ENCODE data around the gene PCDHGA12.
"Not testable (repeated sequence)": the region's sequence is repeated elsewhere in the genome, so short reads cannot be mapped to it uniquely, and the experiment has no call there.

The PCDHGA12 gene

DNA sequence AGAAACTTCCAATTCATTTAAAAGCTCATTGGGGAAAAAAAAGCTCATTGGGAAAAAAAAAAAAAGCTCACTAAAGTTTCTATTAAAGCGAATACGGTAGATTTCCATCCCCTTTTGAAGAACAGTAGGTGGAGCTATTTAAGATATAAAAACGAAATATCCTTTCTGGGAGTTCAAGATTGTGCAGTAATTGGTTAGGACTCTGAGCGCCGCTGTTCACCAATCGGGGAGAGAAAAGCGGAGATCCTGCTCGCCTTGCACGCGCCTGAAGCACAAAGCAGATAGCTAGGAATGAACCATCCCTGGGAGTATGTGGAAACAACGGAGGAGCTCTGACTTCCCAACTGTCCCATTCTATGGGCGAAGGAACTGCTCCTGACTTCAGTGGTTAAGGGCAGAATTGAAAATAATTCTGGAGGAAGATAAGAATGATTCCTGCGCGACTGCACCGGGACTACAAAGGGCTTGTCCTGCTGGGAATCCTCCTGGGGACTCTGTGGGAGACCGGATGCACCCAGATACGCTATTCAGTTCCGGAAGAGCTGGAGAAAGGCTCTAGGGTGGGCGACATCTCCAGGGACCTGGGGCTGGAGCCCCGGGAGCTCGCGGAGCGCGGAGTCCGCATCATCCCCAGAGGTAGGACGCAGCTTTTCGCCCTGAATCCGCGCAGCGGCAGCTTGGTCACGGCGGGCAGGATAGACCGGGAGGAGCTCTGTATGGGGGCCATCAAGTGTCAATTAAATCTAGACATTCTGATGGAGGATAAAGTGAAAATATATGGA is at the start of gene PCDHGA12:
Gene PCDHGA12 (plus strand): TSS at position 176 of the 782 bp plus-strand sequence. CDS start 253 bp downstream, at position 429.
- DNase-seq = no peak

DNA sequence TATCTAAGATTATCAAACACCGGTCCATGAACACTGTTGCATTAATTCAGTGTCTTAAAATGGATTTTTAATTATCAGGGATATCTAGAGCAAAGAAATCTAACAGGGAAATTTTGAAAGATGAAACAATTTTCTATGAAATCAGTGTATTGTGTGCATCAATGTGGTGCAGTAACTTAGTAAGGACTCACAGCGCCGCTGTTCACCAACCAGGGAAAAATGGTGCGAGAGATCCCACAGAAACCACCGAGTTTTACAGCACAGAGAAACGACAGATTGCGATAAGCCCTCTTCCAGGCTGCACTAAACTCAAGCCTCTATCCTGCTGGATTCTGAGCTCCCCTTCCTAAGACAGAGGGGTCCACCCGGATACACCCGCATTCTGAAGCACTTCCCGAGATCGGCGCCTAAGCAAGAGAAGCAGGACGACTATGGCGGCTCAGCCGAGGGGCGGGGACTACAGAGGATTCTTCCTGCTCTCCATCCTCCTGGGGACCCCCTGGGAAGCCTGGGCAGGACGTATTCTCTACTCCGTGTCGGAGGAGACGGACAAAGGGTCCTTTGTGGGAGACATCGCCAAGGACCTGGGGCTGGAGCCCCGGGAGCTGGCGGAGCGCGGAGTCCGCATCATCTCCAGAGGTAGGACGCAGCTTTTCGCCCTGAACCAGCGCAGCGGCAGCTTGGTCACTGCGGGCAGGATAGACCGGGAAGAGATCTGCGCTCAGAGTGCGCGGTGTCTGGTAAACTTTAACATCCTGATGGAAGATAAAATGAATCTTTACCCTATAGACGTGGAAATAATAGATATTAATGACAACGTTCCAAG is 47.6 kb upstream of the PCDHGA12 start, which contains the start of gene PCDHGA7:
Gene PCDHGA7 (plus strand): TSS at position 274 of the 826 bp plus-strand sequence. CDS start 158 bp downstream, at position 432.
- no peak for DNase-seq

DNA sequence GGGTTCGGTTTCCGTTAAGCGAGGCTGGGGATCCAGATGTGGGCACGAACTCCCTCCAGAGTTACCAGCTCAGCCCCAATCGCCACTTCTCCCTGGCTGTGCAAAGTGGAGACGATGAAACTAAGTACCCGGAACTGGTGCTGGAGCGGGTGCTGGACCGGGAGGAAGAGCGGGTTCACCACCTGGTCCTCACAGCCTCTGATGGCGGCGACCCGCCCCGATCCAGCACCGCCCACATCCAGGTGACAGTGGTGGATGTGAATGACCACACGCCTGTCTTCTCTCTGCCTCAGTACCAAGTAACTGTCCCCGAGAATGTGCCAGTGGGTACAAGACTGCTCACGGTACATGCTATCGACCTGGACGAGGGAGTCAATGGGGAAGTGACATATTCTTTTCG is 47.0 kb upstream of the PCDHGA12 start:
- DNase-seq = no peak

DNA sequence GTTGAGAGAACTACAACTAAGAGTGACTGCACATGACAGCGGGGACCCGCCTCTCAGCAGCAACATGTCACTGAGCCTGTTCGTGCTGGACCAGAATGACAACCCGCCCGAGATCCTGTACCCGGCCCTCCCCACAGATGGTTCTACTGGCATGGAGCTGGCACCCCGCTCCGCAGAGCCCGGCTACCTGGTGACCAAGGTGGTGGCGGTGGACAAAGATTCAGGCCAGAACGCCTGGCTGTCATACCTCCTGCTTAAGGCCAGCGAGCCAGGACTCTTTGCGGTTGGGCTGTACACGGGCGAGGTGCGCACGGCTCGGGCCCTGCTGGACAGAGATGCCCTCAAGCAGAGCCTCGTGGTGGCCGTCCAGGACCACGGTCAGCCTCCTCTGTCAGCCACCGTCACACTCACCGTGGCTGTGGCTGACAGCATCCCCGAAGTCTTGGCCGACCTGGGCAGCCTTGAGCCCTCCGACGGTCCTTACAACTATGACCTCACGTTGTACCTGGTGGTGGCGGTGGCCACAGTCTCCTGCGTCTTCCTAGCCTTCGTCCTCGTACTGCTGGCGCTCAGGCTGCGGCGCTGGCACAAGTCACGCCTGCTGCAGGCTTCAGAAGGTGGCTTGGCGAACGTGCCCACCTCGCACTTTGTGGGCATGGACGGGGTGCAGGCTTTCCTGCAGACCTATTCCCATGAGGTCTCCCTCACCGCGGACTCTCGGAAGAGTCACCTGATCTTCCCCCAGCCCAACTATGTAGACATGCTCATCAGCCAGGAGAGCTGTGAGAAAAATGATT is 45.6 kb upstream of the PCDHGA12 start:
- DNase-seq = no peak

DNA sequence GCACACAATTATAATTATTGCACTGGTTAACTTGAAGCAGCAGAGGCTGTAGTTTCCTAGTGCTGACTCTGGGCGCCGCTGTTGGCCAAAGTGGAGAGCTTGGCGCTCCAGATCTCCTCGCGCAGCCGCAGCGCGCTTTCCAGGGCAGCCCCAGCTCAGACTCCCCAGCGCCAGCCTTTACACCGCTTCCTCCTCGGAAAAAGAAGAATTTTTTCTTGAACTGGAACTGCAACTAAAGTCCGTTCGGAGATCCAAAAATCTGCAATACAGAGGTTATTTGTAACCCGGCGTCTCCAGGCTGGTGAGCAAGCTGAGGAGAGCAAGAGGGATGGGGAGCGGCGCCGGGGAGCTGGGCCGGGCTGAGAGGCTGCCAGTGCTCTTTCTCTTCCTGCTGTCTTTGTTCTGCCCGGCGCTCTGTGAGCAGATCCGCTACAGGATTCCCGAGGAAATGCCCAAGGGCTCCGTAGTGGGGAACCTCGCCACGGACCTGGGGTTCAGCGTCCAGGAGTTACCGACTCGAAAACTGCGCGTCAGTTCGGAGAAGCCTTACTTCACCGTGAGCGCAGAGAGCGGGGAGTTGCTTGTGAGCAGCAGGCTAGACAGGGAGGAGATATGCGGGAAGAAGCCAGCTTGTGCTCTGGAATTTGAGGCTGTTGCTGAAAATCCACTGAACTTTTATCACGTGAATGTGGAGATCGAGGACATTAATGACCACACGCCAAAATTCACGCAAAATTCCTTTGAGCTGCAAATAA is 42.6 kb upstream of the PCDHGA12 start, which contains the start of gene PCDHGB4:
Gene PCDHGB4 (plus strand): TSS at position 142 of the 755 bp plus-strand sequence. CDS start 187 bp downstream, at position 329.
- DNase-seq = not testable (repeated sequence)

DNA sequence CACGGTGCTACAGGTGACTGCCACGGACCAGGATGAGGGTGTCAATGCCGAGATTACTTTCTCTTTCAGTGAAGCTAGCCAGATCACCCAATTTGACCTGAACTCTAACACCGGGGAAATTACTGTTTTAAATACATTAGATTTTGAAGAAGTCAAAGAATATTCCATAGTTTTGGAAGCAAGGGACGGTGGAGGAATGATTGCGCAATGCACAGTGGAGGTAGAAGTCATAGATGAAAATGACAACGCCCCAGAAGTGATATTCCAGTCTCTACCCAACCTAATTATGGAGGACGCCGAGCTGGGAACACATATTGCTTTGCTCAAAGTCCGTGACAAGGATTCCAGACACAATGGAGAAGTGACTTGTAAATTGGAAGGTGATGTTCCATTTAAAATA is 41.6 kb upstream of the PCDHGA12 start:
- no peak for DNase-seq

DNA sequence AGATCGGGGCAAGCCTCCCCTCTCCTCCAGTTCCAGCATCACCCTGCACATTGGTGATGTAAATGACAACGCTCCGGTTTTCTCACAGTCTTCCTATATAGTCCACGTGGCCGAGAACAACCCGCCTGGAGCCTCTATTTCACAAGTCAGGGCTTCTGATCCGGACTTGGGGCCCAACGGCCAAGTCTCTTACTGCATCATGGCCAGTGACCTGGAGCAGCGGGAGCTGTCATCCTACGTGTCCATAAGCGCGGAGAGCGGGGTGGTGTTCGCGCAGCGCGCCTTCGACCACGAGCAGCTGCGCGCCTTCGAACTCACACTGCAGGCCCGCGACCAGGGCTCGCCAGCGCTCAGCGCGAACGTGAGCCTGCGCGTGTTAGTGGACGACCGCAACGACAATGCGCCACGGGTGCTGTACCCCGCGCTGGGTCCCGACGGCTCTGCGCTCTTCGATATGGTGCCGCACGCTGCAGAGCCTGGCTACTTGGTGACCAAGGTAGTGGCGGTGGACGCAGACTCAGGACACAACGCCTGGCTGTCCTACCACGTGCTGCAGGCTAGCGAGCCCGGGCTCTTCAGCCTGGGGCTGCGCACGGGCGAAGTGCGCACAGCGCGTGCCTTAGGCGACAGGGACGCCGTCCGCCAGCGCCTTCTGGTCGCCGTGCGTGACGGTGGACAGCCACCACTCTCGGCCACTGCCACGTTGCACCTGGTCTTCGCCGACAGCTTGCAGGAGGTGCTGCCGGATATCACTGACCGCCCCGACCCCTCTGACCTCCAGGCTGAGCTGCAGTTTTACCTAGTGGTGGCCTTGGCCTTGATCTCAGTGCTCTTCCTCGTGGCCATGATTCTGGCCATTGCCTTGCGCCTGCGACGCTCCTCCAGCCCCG is 40.9 kb upstream of the PCDHGA12 start:
- no peak for DNase-seq

DNA sequence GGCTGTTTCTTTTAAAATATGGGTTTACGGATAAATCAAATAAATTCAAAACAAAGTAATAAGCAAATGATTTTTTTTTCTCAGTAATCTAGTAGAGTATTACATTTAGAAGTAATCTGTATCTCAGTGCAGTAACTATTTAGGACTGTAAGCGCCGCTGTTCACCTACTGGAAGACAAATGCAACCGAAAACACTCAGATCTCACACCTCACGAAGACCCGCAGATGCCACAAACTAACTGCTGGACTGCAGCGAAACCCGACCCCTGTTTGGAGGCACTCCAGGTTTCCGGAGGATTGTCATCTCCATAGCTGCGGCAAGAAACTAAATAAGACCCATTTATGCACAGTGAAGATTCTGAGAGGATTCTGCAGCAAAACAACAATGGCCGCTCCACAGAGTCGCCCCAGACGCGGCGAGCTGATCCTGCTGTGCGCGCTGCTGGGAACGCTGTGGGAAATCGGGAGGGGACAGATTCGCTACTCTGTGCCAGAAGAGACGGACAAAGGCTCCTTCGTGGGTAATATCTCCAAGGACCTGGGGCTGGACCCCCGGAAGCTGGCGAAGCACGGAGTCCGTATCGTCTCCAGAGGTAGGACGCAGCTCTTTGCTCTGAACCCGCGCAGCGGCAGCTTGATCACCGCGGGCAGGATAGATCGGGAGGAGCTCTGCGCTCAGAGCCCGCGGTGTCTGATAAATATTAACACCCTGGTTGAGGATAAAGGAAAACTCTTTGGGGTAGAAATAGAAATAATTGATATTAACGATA is 37.7 kb upstream of the PCDHGA12 start, which contains the start of gene PCDHGA8:
Gene PCDHGA8 (plus strand): TSS at position 205 of the 770 bp plus-strand sequence. CDS start 181 bp downstream, at position 386.
- DNase-seq = no peak

DNA sequence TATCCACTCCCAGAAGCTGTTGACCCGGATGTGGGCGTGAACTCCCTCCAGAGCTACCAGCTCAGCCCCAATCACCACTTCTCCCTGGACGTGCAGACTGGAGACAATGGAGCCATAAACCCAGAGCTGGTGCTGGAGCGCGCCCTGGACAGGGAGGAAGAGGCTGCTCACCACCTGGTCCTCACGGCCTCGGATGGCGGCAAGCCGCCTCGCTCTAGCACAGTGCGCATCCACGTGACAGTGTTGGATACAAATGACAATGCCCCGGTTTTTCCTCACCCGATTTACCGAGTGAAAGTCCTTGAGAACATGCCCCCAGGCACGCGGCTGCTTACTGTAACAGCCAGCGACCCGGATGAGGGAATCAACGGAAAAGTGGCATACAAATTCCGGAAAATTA is 37.0 kb upstream of the PCDHGA12 start:
- DNase-seq = no peak

DNA sequence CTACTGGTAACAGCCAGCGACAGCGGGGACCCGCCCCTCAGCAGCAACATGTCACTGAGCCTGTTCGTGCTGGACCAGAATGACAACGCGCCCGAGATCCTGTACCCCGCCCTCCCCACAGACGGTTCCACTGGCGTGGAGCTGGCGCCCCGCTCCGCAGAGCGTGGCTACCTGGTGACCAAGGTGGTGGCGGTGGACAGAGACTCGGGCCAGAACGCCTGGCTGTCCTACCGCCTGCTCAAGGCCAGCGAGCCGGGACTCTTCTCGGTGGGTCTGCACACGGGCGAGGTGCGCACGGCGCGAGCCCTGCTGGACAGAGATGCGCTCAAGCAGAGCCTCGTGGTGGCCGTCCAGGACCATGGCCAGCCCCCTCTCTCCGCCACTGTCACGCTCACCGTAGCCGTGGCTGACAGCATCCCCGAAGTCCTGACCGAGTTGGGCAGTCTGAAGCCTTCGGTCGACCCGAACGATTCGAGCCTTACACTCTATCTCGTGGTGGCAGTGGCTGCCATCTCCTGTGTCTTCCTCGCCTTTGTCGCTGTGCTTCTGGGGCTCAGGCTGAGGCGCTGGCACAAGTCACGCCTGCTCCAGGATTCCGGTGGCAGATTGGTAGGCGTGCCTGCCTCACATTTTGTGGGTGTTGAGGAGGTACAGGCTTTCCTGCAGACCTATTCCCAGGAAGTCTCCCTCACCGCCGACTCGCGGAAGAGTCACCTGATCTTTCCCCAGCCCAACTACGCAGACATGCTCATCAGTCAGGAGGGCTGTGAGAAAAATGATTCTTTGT is 35.7 kb upstream of the PCDHGA12 start:
- not testable (repeated sequence) for DNase-seq

DNA sequence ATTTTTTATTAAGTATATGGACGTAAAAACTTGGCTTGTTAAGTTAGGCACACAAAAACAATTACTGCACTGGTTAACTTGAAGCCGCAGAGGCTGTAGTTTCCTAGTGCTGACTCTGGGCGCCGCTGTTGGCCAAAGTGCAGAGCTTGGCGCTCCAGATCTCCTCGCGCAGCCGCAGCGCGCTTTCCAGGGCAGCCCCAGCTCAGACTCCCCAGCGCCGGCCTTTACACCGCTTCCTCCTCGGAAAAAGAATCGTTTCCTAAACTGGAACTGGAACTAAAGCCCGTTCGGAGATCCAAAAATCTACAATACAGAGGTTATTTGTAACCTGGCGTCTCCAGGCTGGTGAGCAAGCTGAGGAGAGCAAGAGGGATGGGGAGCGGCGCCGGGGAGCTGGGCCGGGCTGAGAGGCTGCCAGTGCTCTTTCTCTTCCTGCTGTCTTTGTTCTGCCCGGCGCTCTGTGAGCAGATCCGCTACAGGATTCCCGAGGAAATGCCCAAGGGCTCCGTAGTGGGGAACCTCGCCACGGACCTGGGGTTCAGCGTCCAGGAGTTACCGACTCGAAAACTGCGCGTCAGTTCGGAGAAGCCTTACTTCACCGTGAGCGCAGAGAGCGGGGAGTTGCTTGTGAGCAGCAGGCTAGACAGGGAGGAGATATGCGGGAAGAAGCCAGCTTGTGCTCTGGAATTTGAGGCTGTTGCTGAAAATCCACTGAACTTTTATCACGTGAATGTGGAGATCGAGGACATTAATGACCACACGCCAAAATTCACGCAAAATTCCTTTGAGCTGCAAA is 32.4 kb upstream of the PCDHGA12 start, which contains the start of gene PCDHGB5:
Gene PCDHGB5 (plus strand): TSS at position 192 of the 796 bp plus-strand sequence. CDS start 181 bp downstream, at position 373.
- not testable (repeated sequence) for DNase-seq

DNA sequence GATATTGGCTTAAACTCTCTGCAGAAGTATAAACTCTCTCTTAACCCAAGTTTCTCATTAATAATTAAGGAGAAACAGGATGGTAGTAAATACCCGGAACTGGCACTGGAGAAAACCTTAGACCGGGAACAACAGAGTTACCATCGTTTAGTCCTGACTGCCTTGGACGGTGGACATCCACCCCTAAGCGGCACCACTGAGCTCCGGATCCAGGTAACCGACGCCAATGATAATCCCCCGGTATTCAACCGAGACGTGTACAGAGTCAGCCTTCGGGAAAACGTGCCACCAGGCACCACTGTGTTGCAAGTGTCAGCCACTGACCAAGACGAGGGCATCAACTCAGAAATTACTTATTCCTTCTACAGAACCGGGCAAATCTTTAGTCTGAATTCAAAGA is 31.7 kb upstream of the PCDHGA12 start:
- no peak for DNase-seq

DNA sequence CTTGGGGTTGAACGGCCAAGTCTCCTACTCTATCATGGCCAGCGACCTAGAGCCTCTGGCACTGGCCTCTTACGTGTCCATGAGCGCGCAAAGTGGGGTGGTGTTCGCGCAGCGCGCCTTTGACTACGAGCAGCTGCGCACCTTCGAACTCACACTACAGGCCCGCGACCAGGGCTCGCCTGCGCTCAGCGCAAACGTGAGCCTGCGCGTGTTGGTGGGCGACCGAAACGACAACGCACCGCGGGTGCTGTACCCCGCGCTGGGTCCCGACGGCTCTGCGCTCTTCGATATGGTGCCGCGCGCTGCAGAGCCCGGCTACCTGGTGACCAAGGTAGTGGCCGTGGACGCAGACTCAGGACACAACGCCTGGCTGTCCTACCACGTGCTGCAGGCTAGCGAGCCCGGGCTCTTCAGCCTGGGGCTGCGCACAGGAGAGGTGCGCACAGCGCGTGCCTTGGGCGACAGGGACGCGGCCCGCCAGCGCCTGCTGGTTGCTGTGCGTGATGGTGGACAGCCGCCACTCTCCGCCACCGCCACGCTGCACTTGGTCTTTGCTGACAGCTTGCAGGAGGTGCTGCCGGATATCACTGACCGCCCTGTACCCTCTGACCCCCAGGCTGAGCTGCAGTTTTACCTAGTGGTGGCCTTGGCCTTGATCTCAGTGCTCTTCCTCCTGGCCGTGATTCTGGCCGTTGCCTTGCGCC is 30.6 kb upstream of the PCDHGA12 start:
- DNase-seq = no peak

DNA sequence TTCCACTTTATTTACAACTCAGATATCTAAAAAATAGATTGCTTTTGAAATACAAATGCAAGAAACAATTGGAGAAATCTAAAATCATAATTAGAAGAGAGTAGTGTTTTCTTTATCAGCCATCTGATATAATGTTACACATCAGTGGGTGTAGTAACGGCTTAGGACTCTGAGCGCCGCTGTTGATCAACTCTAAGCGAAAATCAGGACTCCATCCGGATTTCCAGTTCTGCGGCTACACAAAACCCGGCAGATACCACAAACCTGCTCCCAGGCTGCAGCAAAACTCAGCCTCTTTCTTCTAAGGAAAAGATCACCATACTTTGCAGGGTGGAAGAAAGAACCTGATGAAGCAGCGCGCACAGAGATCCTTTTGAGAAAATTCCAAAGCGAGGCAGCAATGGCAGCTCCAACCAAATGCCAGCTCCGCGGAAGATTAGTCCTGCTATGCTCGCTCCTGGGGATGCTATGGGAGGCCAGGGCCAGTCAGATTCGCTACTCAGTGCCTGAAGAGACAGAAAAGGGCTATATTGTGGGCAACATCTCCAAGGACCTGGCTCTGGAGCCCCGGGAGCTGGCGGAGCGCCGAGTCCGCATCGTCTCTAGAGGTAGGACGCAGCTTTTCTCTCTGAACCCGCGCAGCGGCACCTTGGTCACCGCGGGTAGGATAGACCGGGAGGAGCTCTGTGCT is 27.6 kb upstream of the PCDHGA12 start, which contains the start of gene PCDHGA9:
Gene PCDHGA9 (plus strand): TSS at position 226 of the 691 bp plus-strand sequence. CDS start 175 bp downstream, at position 401.
- no peak for DNase-seq

DNA sequence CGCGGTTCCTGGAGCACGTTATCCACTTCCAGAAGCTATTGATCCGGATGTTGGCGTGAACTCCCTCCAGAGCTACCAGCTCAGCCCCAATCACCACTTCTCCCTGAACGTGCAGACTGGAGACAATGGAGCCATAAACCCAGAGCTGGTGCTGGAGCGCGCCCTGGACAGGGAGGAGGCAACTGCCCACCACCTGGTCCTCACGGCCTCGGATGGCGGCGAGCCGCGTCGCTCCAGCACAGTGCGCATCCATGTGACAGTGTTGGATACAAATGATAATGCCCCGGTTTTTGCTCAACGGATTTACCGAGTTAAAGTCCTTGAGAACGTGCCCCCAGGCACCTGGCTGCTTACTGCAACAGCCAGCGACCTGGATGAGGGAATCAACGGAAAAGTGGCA is 26.9 kb upstream of the PCDHGA12 start:
- DNase-seq = no peak

DNA sequence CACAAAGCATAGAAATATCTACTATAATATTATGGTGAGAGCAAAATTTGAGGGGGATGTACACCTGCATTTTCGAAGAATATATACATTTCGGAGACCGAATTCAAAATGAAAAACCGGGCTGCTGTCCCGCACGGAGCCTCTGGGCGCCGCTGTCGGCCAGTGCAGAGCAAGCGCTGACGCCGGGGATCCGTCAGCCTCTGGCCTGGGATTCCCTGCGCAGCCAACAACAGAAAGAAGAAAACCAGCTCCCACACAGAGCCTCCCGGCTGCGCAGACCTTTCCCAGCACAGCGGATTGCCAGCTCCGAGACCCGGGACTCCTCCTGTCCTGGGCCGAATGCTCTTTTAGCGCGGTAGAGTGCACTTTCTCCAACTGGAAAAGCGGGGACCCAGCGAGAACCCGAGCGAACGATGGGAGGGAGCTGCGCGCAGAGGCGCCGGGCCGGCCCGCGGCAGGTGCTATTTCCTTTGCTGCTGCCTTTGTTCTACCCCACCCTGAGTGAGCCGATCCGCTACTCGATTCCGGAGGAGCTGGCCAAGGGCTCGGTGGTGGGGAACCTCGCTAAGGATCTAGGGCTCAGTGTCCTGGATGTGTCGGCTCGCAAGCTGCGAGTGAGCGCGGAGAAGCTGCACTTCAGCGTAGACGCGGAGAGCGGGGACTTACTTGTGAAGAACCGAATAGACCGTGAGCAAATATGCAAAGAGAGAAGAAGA is 22.4 kb upstream of the PCDHGA12 start, which contains the start of gene PCDHGB6:
Gene PCDHGB6 (plus strand): TSS at position 232 of the 716 bp plus-strand sequence. CDS start 182 bp downstream, at position 414.
- DNase-seq = not testable (repeated sequence)

Measured in NCI-H2029 (cell line).